HG02981 (cell line): ENCODE results near the gene TMEM156.

Experiments
- ATAC-seq: cut with Tn5 transposase; IDR thresholded peaks from one replicate; pipeline ENCODE4 v1.9.1; 2021; ENCODE audit warnings: mild to moderate bottlenecking, moderate library complexity; ENCODE audit not compliant: unreplicated experiment

Gene TMEM156, protein sequence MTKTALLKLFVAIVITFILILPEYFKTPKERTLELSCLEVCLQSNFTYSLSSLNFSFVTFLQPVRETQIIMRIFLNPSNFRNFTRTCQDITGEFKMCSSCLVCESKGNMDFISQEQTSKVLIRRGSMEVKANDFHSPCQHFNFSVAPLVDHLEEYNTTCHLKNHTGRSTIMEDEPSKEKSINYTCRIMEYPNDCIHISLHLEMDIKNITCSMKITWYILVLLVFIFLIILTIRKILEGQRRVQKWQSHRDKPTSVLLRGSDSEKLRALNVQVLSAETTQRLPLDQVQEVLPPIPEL

GRCh38 chr4:39032218-39033085 is at the start of gene TMEM156:
Gene TMEM156, minus strand, starts transcription at chr4:39032409. Its CDS starts 96 bp downstream, at chr4:39032313.
- ATAC-seq: peak; percentile 69

DNA sequence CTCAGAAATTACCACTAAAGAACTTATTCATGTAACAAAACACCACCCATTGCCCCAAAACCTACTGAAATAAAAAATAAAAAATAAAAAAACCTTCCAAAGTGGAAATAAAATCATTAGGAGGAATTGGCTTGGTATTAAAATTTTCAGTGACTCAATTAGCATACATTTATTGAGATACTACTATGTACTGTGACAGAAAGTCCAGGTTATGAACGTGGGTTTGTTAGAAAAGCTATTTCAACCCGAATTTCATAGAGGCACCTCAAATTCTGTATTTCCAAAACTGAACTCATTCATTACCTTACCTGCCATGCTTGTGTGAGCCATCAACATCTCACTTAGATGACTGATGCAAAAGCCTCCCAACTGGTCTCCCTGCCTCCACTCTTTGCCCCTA is 46.6 kb upstream of the TMEM156 start:
- no peak for ATAC-seq

- ATAC-seq: no peak
Measured at GRCh38 chr4:39068907-39069306, 36.7 kb upstream of the TMEM156 start.

DNA sequence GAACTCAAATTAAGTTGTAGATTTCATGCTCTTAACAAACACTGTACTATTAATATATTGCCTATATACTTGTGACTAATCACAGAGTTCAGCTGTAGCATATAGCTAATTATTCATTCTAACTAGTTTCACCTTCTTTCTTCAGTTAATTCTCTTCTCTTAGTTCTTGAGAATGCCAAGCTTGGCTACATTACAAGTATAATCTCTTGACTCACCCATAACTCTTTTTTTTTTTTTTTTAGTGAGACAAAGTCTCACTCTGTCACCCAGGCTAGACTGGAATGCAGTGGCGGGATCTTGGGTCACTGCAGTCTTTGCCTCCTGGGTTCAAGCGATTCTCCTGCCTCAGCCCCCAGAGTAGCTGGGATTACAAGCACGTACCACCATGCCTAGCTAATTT is 35.2 kb upstream of the TMEM156 start:
- ATAC-seq: no peak

DNA sequence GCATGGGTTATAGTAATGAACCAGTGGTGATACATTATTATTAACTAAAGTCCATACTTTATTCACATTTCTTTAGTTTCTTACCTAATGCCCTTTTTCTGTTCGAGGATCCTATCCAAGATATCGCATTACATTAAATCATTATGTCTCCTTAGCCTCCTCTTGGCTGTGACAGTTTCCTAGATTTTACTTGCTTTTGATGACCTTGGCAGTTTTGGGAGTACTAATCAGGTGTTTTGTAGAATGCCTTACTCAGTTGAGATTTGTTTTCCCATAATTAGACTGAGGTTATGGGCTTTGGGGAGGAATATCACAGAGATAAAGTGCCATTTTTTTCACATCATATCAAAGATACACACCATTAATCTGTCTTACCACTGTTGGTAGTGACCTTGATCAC is 34.8 kb upstream of the TMEM156 start:
- ATAC-seq: no peak

- no peak for ATAC-seq
Measured at GRCh38 chr4:39066371-39066770, 34.2 kb upstream of the TMEM156 start.

GRCh38 chr4:39063430-39063829 is 31.2 kb upstream of the TMEM156 start:
- ATAC-seq: no peak

GRCh38 chr4:39062770-39063097 is 30.5 kb upstream of the TMEM156 start:
- ATAC-seq: no peak

GRCh38 chr4:39062094-39062769 is 30.0 kb upstream of the TMEM156 start, which contains the start of gene KLHL5:
Gene KLHL5, plus strand, starts transcription at chr4:39062232. Its CDS starts 421 bp downstream, at chr4:39062653.
- peak; percentile 40 for ATAC-seq

DNA sequence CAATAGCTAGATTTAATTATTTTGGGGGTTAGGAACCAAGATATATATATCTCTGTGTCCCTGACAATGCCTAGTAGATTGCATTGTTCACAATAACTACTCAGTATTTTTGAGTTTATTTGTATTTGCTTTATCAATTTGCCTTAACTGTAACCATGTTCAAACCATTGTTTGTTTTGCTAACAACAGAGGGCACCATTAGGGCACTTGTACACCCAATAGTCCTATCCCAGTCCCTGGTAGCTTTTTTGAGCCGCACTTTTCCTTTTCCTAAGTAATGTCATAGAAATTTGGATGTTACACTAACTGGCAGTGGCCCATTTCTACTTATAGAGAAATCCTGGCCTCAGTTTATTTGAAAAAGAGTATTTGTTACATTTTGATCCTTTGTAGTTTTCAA is 29.2 kb upstream of the TMEM156 start:
- no peak for ATAC-seq

GRCh38 chr4:39056023-39056422 is 23.8 kb upstream of the TMEM156 start:
- ATAC-seq: no peak

DNA sequence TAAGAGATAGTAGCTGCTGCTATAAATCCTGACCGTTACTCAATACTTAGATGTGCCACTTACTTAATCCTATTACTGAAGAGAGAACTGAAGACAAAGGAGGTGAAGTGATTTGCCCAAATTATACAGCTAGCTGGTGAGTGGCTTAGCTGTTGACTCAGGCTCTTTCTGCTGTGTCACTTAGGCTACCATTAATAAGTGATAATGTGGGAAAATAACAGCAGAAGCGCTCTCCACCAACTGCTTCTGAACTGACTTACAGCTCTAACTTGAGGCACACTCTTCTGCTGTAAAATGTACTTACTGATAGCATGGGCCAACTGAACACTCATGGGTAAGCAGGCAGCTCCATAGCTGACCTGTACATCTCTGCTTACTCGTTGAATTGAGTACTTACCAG is 22.3 kb upstream of the TMEM156 start:
- no peak for ATAC-seq

- no peak for ATAC-seq
Measured at GRCh38 chr4:39053983-39054382, 21.8 kb upstream of the TMEM156 start.

DNA sequence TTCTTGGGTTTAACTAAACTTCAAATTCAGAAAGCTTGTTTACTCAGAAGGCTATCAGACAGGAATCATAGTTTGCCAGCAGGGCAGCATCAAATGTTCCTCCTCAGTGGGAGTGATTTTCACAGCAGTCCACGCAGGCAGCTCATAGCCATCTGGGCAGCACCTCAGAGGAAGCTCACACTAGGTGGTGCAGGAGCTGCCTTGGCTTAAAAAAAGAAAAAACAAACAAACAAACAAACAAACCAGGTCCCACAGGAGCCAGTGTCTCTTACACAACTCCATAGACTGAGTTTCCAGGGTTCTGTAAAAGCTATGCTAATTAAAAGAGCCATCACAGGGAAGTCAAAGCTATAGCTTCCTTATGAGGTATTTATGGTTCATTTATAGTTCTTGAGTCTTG is 19.3 kb upstream of the TMEM156 start:
- no peak for ATAC-seq

DNA sequence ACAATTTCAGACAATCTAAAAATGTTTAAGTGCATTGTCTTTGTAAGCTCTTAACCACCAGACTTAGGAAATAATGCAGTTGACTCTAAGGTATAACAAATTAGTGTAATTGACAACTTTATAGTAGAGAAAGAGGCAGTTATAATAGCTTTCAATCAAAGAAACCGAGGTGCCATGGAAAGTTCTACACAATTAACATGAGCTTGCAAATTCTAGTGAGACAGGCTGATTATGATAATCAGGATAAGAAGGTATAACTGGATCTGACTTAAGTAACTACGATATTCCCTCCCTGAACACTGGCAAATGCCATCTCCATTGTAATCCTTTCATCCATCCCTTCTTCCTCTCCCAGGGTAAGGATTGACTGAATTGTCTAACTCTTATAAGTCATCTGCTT is 18.4 kb upstream of the TMEM156 start:
- ATAC-seq: no peak

- no peak for ATAC-seq
Measured at GRCh38 chr4:39048311-39048710, 16.1 kb upstream of the TMEM156 start.

GRCh38 chr4:39047681-39048080 is 15.5 kb upstream of the TMEM156 start:
- no peak for ATAC-seq

DNA sequence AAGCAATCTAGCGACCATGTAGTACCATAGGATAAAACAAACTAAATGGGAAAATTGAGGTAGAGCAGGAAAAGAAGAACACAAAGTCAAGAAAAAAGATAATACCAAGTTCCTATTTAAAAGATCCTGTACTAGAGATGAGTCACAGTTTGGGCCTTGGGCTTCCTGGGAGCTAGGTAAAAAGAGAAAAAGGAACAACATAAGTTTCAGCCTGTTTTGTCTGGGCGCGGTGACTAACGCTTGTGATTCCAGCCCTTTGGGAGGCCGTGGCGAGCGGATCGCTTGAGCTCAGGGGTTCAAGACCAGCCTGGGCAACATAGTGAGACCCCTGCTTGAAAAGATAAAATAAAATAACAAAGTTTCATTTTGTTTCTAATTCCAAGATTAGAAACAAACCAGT is 14.0 kb upstream of the TMEM156 start:
- no peak for ATAC-seq

- no peak for ATAC-seq
Measured at GRCh38 chr4:39045827-39046221, 13.6 kb upstream of the TMEM156 start.

GRCh38 chr4:39044956-39045826 is 13.0 kb upstream of the TMEM156 start:
- ATAC-seq: peak; percentile 14
